ENCODE results near the gene CAP1. TPM values are rescaled to one million over a fixed set of nuclear protein-coding genes. Genes with fewer than 3 reads are reported as not detected.

Gene CAP1
- total RNA-seq, 1 experiment from 2014 or later = 255 TPM

DNA sequence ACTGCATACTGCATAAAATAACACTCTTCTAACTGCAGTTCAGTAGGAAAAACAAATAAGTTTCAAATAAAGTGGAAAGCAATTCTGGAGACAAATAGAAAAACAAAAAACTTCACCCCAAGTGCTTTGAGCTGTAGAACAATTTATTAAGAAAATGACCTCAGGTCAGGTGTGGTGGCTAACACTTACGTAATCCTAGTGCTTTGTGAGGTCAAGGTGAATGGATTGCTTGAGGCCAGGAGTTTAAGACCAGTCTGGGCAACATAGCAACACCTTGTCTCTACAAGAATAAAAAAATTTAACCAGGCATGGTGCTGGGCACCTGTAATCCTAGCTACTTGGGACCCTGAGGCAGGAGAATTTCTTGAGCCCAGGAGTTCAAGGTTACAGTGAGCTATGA lies 61.5 kb downstream of the CAP1 start:
- no peak overlapping the region for H3K4ac ChIP-seq (ENCODE audit: low read depth, low read length)
- no peaks in the 10 kb centered on the region for H3K27me3 ChIP-seq (ENCODE audit: insufficient read depth, low read length)
- H3K4me2 ChIP-seq (ENCODE audit: insufficient read depth, insufficient read length, low read length) = no peak overlapping the region
- H3K56ac ChIP-seq (ENCODE audit: insufficient read length, low read depth, low read length) = no peak overlapping the region
- H2AK5ac ChIP-seq (ENCODE audit: insufficient read length, low read length) = no peak overlapping the region
- no peaks in the 10 kb centered on the region for H3K9me3 ChIP-seq (ENCODE audit: control insufficient read depth, low read depth, low read length)
- DNase-seq = no peak
- no peak overlapping the region for H2AFZ ChIP-seq (ENCODE audit: low read length)
- H2BK120ac ChIP-seq (ENCODE audit: low read depth, low read length, poor library complexity, severe bottlenecking) = no peak overlapping the region
- no peak overlapping the region for H2BK15ac ChIP-seq (ENCODE audit: low read depth, low read length)
- H3K79me2 ChIP-seq (ENCODE audit: insufficient read depth, low read length) = no peaks in the 10 kb centered on the region
- H2BK12ac ChIP-seq (ENCODE audit: insufficient read length, low read depth, low read length) = no peak overlapping the region
- no peak overlapping the region for H3K27ac ChIP-seq (ENCODE audit: insufficient read length, low read depth, low read length)
- H3K36me3 Mint-ChIP-seq (ENCODE audit: insufficient read depth in 1 of 3, low read depth in 3 of 3) = no peaks in the 10 kb centered on the region
- peaks cover 27% of the 10 kb centered on the region for H3K27me3 Mint-ChIP-seq (ENCODE audit: low read depth)
- no peak overlapping the region for H4K5ac ChIP-seq (ENCODE audit: insufficient read length, low read depth, low read length)
- H4K91ac ChIP-seq (ENCODE audit: insufficient read length, low read depth, low read length) = no peak overlapping the region
- H3K23ac ChIP-seq (ENCODE audit: insufficient read length, low read depth, low read length) = no peak overlapping the region
- H2BK20ac ChIP-seq (ENCODE audit: low read depth, low read length, poor library complexity, severe bottlenecking) = no peak overlapping the region
- no peaks in the 10 kb centered on the region for H3K79me1 ChIP-seq (ENCODE audit: insufficient read depth, low read depth, low read length, poor library complexity, severe bottlenecking)
- peaks cover 4 to 6% of the 10 kb centered on the region in 2 experiments for H3K4me1 Mint-ChIP-seq
- no peaks in the 10 kb centered on the region for H4K20me1 ChIP-seq (ENCODE audit: control insufficient read depth, insufficient read depth, insufficient read length)
- no peak overlapping the region for H3K18ac ChIP-seq (ENCODE audit: insufficient read length, low read depth, low read length)
- no peaks in the 10 kb centered on the region; a peak in 2 of 5 replicates for H3K9me3 Mint-ChIP-seq
- no peak overlapping the region for H4K8ac ChIP-seq (replicated peaks; ENCODE audit: insufficient read length, low read depth, low read length)
- H3K9ac ChIP-seq (ENCODE audit: extremely low read depth, insufficient read length, low read length) = no peak overlapping the region
- no peak overlapping the region for H2BK5ac ChIP-seq (ENCODE audit: insufficient read length, low read length)
- H3K14ac ChIP-seq (ENCODE audit: insufficient read depth, low read length) = no peak overlapping the region
- no peak overlapping the region for H3K27ac Mint-ChIP-seq
- no peak overlapping the region for H3K4me3 Mint-ChIP-seq
- H3K4me1 ChIP-seq (ENCODE audit: insufficient read depth, low read length) = peaks cover 2% of the 10 kb centered on the region; the same call in 1 of the 2 replicates
- TF ChIP-seq, protein P1, sequence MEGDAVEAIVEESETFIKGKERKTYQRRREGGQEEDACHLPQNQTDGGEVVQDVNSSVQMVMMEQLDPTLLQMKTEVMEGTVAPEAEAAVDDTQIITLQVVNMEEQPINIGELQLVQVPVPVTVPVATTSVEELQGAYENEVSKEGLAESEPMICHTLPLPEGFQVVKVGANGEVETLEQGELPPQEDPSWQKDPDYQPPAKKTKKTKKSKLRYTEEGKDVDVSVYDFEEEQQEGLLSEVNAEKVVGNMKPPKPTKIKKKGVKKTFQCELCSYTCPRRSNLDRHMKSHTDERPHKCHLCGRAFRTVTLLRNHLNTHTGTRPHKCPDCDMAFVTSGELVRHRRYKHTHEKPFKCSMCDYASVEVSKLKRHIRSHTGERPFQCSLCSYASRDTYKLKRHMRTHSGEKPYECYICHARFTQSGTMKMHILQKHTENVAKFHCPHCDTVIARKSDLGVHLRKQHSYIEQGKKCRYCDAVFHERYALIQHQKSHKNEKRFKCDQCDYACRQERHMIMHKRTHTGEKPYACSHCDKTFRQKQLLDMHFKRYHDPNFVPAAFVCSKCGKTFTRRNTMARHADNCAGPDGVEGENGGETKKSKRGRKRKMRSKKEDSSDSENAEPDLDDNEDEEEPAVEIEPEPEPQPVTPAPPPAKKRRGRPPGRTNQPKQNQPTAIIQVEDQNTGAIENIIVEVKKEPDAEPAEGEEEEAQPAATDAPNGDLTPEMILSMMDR (conservative IDR thresholded peaks at IDR 0.05) = no peak
- no peak overlapping the region for H3T11ph ChIP-seq (ENCODE audit: low read length)
- no peaks in the 10 kb centered on the region for H3K23me2 ChIP-seq (ENCODE audit: insufficient read length, low read depth, low read length, poor library complexity, severe bottlenecking)
- no CpG with 5 or more reads among the region's 1 CpG for WGBS (ENCODE audit: extremely low coverage, insufficient read length, low lambda C conversion rate)
